RWPE2 (cell line): ENCODE results near the gene SIRPA.

Source experiments
- ATAC-seq: fragments of 200-7000 bp; cut with Tn5 transposase; 3 replicates; pipeline ENCODE4 v1.9.1; 2021; ENCODE audit warnings: low read depth
- DNase-seq: peaks from one replicate; pipeline ENCODE4 v3.0.0-alpha.2; 2020; ENCODE audit warnings: low spot score
- H3K27ac ChIP-seq: fragments of 450-650 bp; 2 replicates; pipeline ENCODE4 v1.5.1; 2017; ENCODE audit warnings: mild to moderate bottlenecking; ENCODE audit not compliant: poor library complexity, severe bottlenecking
- H3K27me3 ChIP-seq: fragments of 250-450 bp; sonication (Bioruptor Pico); 2 replicates; pipeline ENCODE4 v1.5.1; 2021; ENCODE audit warnings: mild to moderate bottlenecking, moderate library complexity; ENCODE audit not compliant: insufficient read depth, poor library complexity, severe bottlenecking
- H3K36me3 ChIP-seq: fragments of 250-450 bp; sonication (Bioruptor Pico); 2 replicates; pipeline ENCODE4 v1.5.1; 2020; ENCODE audit warnings: low read depth, mild to moderate bottlenecking, moderate library complexity
- H3K4me1 ChIP-seq: fragments of 250-450 bp; sonication (Bioruptor Pico); 2 replicates; pipeline ENCODE4 v1.5.1; 2021; ENCODE audit warnings: mild to moderate bottlenecking, moderate library complexity; ENCODE audit not compliant: insufficient read depth, poor library complexity, severe bottlenecking
- H3K4me3 ChIP-seq: fragments of 250-450 bp; sonication (Bioruptor Pico); 2 replicates; pipeline ENCODE4 v1.5.1; 2021; ENCODE audit warnings: mild to moderate bottlenecking, moderate library complexity; ENCODE audit not compliant: severe bottlenecking
- H3K9me3 ChIP-seq: fragments of 250-450 bp; sonication (Bioruptor Pico); 2 replicates; pipeline ENCODE4 v1.5.1; 2021; ENCODE audit warnings: mild to moderate bottlenecking, moderate library complexity; ENCODE audit not compliant: severe bottlenecking
- CTCF ChIP-seq: fragments of 450-650 bp; IDR thresholded peaks from one replicate; pipeline ENCODE4 v1.5.1; 2017; ENCODE audit warnings: mild to moderate bottlenecking, moderate library complexity; ENCODE audit not compliant: poor library complexity, severe bottlenecking

The SIRPA gene

GRCh38 chr20:1922786-1923185, 27.6 kb downstream of the SIRPA start:
- Histone ChIP-seq H3K4me3 (no peak overlapping the region), H3K27me3 (no peaks in the 10 kb centered on the region), H3K9me3 (no peaks in the 10 kb centered on the region), H3K27ac (no peak overlapping the region), H3K36me3 (no peaks in the 10 kb centered on the region), H3K4me1 (no peaks in the 10 kb centered on the region)
- no peak for TF ChIP-seq CTCF
- no peak for ATAC-seq
- no peak for DNase-seq

- ATAC-seq (no peak), DNase-seq (no peak)
- Histone ChIP-seq H3K4me1 (no peaks in the 10 kb centered on the region), H3K27me3 (no peaks in the 10 kb centered on the region), H3K36me3 (no peaks in the 10 kb centered on the region), H3K27ac (no peak overlapping the region), H3K4me3 (no peak overlapping the region), H3K9me3 (no peaks in the 10 kb centered on the region)
- no peak for TF ChIP-seq CTCF
These were observed 30.0 kb downstream of the SIRPA start for GRCh38 chr20:1924910-1925861.

- no peak for DNase-seq
- no peaks in the 10 kb centered on the region for H3K27me3 ChIP-seq
- no peaks in the 10 kb centered on the region for H3K9me3 ChIP-seq
- no peak for ATAC-seq
- no peak for TF ChIP-seq CTCF
- no peaks in the 10 kb centered on the region for H3K4me1 ChIP-seq
- no peak overlapping the region for H3K27ac ChIP-seq
- no peak overlapping the region for H3K4me3 ChIP-seq
- no peaks in the 10 kb centered on the region for H3K36me3 ChIP-seq
These were observed 31.0 kb downstream of the SIRPA start for GRCh38 chr20:1926237-1926636.

GRCh38 chr20:1927217-1927616, 32.0 kb downstream of the SIRPA start:
- no peak for TF ChIP-seq CTCF
- H3K4me3 ChIP-seq, result no peak overlapping the region
- ATAC-seq (no peak), DNase-seq (no peak)
- no peaks in the 10 kb centered on the region for H3K36me3 ChIP-seq
- H3K9me3 ChIP-seq, result no peaks in the 10 kb centered on the region
- no peaks in the 10 kb centered on the region for H3K27me3 ChIP-seq
- no peak overlapping the region for H3K27ac ChIP-seq
- H3K4me1 ChIP-seq, result no peaks in the 10 kb centered on the region

GRCh38 chr20:1928154-1928553, 32.9 kb downstream of the SIRPA start:
- DNase-seq (no peak), ATAC-seq (no peak)
- Histone ChIP-seq H3K9me3 (no peaks in the 10 kb centered on the region), H3K4me1 (no peaks in the 10 kb centered on the region), H3K36me3 (no peaks in the 10 kb centered on the region), H3K27me3 (no peaks in the 10 kb centered on the region), H3K4me3 (no peak overlapping the region), H3K27ac (no peak overlapping the region)
- TF ChIP-seq CTCF, result no peak
